Adrenal gland (tissue), 5 donors: ENCODE results near the gene UBE2L3.

ENCODE experiments used
- CTCF ChIP-seq, 6 experiments: fragments of 450-650 bp in 4 of 6; fragments of 200-600 bp in 2 of 6; sonication (generic) in 1 of 6; IDR thresholded peaks; 1 replicate in 5 of 6; 2 replicates in 1 of 6; pipeline versions ENCODE4 v1.5.1 to v1.8.0; 2016 to 2021; ENCODE audit warnings: antibody characterized with exemption in 6 of 6, mild to moderate bottlenecking in 2 of 6, moderate library complexity in 1 of 6
- POLR2A ChIP-seq, 2 donors: fragments of 450-650 bp; IDR thresholded peaks; one replicate each; pipeline ENCODE4 v1.6.1; 2017; ENCODE audit warnings: antibody characterized with exemption in 2 of 2, mild to moderate bottlenecking in 2 of 2, moderate library complexity in 1 of 2
- donor health status: DM: no; HTN: no; CAD: no.

GRCh38 chr22:21636629-21637218 lies 69.2 kb downstream of the UBE2L3 start:
- TF ChIP-seq POLR2A (IDR thresholded peaks at IDR 0.05) (no peak), CTCF (IDR thresholded peaks at IDR 0.05) (no peak)
